GM19238 (cell line): Measurements from ENCODE around the gene MOB2.
"Not testable (repeated sequence)": the region's sequence is repeated elsewhere in the genome, so short reads cannot be mapped to it uniquely, and the experiment has no call there.

ENCODE experiments used
- DNase-seq: peaks from one replicate; pipeline ENCODE4 v3.0.0; 2011; ENCODE audit warnings: low spot score; ENCODE audit not compliant: insufficient read length

Gene MOB2

GRCh38 chr11:1443737-1444136 lies 42.8 kb downstream of the MOB2 start:
- DNase-seq = no peak

DNA sequence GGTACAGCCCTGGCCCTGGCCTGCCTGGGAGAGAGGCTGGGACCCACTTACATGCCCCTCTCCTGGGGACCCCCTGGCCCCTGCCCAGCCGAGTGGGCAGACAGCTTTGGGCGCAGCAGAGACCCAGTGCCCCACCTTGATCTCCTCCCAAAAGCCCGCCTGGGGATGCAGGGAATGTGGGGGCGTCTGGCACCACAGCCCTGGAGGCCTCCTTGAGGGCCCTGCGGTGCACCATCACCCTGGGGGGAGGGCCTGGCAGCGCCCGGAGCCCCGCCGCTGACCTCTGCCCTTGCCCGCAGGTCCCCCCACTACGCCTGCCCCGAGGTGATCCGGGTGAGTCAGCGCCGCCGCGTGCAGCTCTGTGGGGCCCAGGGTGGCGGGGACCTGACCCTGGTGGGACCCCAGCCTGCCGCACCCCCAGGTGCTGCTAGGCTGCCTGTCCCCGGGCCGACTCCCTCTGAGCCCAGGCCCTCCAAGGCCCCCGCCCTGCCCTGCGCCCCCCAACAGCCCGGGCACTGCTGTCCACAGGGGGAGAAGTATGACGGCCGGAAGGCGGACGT lies 43.7 kb downstream of the MOB2 start:
- DNase-seq = no peak

DNA sequence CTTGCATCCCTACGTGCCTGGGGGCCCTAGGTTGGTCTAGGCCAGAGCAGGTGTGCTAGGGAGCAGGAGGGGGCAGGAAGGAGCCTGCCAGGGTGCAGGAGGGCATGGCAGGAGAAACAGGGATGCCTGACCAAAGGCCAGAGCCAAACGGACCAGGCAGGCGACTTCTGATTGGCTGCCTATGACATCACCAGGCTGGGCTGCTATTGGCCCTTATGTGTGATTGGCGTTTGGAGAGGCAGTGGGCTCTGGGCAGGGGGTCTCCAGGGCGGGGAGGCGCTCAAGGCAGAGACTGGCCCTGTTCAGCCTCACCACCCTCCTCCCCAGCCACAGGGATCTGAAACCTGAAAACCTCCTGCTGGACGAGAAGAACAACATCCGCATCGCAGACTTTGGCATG lies 44.4 kb downstream of the MOB2 start:
- DNase-seq = no peak

GRCh38 chr11:1440496-1440895 lies 46.1 kb downstream of the MOB2 start:
- DNase-seq = no peak

DNA sequence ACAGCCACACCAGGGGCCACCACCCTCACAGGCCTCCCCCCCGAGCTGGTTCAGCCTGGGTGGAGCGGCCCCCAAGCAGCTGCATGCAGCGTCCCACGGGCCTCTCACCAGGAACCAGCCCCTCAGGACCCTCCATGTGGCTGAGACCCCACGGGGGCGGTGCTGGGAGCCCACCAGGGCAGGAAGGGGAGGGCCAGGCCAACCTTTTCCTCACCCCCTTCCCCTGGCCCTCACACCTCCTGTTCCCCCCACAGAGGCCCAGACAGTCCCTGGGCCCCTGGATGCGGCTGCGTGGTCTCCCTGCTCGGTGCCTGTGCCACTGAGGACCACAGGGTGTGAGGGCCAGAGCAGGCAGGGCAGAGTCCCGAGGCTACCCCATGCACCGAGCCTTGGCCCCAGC lies 46.5 kb downstream of the MOB2 start:
- DNase-seq = no peak

GRCh38 chr11:1439341-1439740 lies 47.2 kb downstream of the MOB2 start:
- DNase-seq = no peak

- no peak for DNase-seq
Measured at GRCh38 chr11:1438967-1439330, 47.6 kb downstream of the MOB2 start.

GRCh38 chr11:1438261-1438966 lies 48.2 kb downstream of the MOB2 start:
- no peak for DNase-seq

GRCh38 chr11:1437500-1437899 lies 49.1 kb downstream of the MOB2 start:
- no peak for DNase-seq

GRCh38 chr11:1436468-1437039 lies 50.0 kb downstream of the MOB2 start:
- no peak for DNase-seq

- no peak for DNase-seq
Measured at GRCh38 chr11:1435820-1436467, 50.6 kb downstream of the MOB2 start.

DNA sequence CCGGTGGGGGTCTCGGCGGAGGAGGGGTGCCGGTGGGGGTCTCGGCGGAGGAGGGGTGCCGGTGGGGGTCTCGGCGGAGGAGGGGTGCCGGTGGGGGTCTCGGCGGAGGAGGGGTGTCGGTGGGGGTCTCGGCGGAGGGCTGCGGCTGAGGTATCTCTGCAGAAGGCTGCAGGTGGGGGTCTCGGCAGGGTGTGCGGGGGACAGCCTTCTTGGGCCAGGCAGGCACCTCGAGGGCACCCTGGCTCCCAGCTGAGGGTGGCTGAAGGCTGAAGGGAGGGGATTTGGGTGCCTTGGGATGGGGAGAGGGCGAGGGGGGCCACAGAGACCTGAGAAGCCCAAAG lies 51.1 kb downstream of the MOB2 start:
- not testable (repeated sequence) for DNase-seq

DNA sequence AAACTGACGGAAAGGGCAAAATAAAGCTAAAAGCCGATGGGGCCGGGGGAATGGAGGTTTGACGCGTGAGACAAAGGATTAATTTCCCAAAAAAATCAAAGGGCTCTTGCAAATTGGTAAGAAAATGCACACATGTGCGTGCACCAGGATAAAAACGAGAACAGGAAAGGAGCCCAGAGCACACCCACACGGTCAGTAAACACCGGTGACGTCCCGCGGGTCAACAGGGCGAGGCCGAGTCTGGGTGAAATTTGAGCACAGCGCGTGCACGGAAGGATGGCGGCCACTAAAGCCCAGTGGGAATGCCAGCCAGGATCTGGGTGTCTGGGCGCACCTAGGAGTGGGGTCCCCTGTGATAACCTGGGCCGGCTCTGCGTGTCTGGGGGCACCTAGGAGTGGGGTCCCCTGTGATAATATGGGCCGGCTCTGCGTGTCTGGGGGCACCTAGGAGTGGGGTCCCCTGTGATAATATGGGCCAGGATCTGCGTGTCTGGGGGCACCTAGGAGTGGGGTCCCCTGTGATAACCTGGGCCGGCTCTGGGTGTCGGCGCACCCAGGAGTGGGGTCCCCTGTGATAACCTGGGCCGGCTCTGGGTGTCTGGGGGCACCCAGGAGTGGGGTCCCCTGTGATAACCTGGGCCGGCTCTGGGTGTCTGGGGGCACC lies 52.5 kb downstream of the MOB2 start:
- DNase-seq = no peak

- no peak for DNase-seq
Measured at GRCh38 chr11:1433568-1433967, 53.0 kb downstream of the MOB2 start.

- DNase-seq = no peak
Measured at GRCh38 chr11:1428762-1429316, 57.7 kb downstream of the MOB2 start.

DNA sequence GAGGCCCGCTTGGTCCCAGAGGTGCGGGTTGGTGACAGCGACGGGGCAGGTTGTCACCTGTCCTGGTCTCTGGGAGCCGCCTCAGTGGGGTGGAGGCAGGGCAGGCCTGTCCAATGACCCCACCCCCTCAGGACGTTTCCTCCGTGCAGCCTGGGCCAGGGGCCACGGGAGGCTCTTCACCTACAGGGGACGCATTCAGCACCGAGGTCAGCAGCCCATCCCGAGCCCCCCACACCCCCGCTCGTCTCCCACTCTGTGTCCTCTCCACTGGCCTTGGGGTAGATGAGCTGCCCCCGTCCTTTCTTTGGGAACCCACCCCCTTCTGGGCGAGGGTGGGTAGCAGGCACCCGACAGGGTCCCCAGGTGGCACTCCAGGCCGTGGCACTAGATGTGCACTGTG lies 61.1 kb downstream of the MOB2 start:
- no peak for DNase-seq

DNA sequence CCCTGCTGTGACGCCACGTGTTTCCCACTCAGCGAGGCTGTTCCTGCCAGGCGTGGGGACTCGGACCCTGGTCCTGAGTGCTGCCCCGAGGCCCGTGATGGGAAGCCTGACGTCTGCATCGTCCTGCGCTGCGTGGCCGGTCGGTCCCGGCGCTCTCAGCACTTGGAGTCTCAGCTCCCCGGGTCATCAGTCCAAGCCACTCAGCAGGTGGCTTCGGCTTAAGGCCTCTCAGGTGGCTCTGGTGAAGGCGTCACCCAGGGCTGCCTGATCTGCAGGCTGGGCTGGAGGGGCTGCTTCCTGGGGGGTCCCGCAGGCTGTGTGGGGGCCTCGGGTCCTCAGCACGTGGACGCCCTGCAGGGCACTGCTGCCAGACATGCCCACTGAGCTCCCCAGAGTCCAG lies 61.6 kb downstream of the MOB2 start:
- no peak for DNase-seq

DNA sequence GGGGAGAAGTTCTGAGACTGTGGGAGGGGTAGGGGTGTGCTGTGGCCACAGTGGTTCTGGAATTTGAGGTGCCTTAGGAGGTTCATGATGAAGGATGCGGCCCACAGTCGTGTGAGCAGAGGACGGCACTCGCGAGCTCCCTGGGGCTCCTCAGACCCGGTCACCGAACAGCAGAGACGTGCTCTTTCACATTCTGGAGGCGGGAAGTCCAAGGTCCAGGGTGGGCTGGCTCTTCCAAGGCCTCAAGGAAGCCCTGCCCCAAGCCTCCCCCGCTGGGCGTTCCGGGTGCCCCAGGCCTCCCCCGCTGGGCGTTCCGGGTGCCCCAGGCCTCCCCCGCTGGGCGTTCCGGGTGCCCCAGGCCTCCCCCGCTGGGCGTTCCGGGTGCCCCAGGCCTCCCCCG lies 63.2 kb downstream of the MOB2 start:
- DNase-seq = not testable (repeated sequence)

- no peak for DNase-seq
Measured at GRCh38 chr11:1422981-1423380, 63.6 kb downstream of the MOB2 start.

DNA sequence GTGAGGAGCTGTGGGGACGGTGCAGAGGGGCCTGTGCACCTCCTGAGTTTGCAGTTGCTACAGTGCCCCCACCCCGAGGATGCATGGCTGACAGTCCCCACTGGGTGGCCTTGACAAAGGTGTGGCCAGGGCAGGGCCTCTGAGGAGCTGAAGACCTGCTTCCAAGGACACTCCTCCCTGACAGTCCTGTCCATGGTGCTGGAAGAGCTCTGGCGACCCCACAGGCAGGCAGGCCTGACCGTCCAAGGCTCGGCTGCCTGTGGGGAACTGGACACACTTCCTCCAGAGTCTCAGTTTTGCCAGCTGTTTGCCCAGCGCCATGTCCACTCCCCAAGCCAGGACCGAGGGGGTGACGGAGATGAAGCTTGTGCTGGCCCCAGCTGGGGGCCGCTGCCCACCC lies 64.1 kb downstream of the MOB2 start:
- DNase-seq = no peak

DNA sequence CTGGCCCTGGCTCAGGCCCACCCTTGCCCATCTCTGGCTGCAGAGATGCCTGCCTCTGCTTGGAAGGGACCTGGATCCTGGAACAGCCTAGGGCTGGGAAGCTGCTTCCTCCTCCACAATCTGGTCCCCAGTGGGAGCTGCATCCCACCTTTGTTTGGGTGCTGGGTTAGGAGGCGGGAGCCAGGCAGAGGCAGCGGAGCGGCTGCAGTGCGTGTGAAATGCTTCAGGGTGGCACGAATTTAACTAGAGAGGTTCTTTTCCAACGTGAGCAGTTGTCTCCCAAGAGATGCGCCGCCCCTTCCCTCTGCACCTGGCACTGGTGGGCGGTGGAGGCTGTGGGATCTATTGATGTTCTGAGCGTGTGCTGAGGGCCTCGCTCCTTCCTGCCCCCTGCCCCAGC lies 65.3 kb downstream of the MOB2 start:
- DNase-seq = no peak

DNA sequence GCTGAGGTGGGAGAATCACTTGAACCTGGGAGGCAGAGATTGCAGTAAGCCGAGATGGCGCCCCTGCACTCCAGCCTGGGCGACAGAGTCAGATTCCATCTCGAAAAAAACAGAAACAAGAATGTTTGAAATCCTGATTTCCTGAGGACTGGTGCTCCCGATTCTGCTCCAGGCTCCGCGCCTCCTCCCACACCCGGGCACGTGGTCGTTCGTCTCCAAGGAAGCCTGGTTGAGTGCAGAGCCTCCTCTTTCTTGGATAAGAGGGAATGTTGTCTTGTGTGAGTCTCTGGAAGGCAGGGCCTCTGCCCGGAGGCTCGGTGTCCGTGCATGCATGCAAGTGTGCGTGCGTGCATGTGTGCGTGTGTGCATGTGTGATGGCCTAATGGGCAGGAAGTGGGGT lies 66.8 kb downstream of the MOB2 start:
- DNase-seq = no peak
